ENCODE results near the gene NPC2.

GRCh38 chr14:74519316-74520074 is 26.4 kb upstream of the NPC2 start:
- TF ChIP-seq POLR2A (IDR thresholded peaks at IDR 0.05; ENCODE audit: low read length) (no peak), GATA1 (IDR thresholded peaks at IDR 0.05; ENCODE audit: low read depth, low read length) (no peak)

Measured in erythroblast (primary cell).